HepG2 (cell line): Measurements from ENCODE around the gene DIPK1C.

Experiments
- ATF3 ChIP-seq: sonication (generic); formaldehyde crosslinking; IDR thresholded peaks from 2 replicates; pipeline ENCODE4 v1.4.0; 2020; ENCODE audit warnings: missing genetic modification reagents
- BRCA1 ChIP-seq: sonication (generic); formaldehyde crosslinking; IDR thresholded peaks from 2 replicates; pipeline ENCODE4 v1.4.0; 2020; ENCODE audit warnings: missing genetic modification reagents
- CAMTA2 ChIP-seq: sonication (generic); formaldehyde crosslinking; IDR thresholded peaks from 2 replicates; pipeline ENCODE4 v1.4.0; 2020; ENCODE audit warnings: mild to moderate bottlenecking, missing genetic modification reagents, borderline replicate concordance
- CTCF ChIP-seq: sonication (generic); formaldehyde crosslinking; IDR thresholded peaks from 2 replicates; pipeline ENCODE4 v1.5.0; 2020; ENCODE audit warnings: mild to moderate bottlenecking, missing genetic modification reagents, moderate library complexity
- ETV6 ChIP-seq: sonication (generic); formaldehyde crosslinking; conservative IDR thresholded peaks from 2 replicates; pipeline ENCODE4 v1.4.0; 2020; ENCODE audit warnings: missing genetic modification reagents
- MTA3 ChIP-seq: sonication (generic); formaldehyde crosslinking; IDR thresholded peaks from 2 replicates; pipeline ENCODE4 v1.4.0; 2020; ENCODE audit warnings: missing genetic modification reagents
- MYC ChIP-seq: sonication (generic); formaldehyde crosslinking; IDR thresholded peaks from 2 replicates; pipeline ENCODE4 v1.9.0; 2021; ENCODE audit warnings: missing genetic modification reagents, borderline replicate concordance
- RFX5 ChIP-seq: IDR thresholded peaks from 2 replicates; pipeline ENCODE4 v1.6.1; 2011; ENCODE audit warnings: low read depth, low read length, improper control_type of control experiment
- ZNF335 ChIP-seq: sonication (generic); formaldehyde crosslinking; IDR thresholded peaks from 2 replicates; pipeline ENCODE4 v1.4.0; 2020; ENCODE audit warnings: missing genetic modification reagents
- ZNF549 ChIP-seq: sonication (generic); formaldehyde crosslinking; IDR thresholded peaks from 2 replicates; pipeline ENCODE4 v1.5.0; 2020; ENCODE audit warnings: missing genetic modification reagents

- TF ChIP-seq ATF3 (CRISPR knock-in tag), result no peak
- TF ChIP-seq BRCA1, result no peak
- TF ChIP-seq RFX5, result no peak
- no peak for TF ChIP-seq ZNF549
- no peak for TF ChIP-seq CAMTA2
- TF ChIP-seq ZNF335 (CRISPR knock-in tag), result no peak
- no peak for TF ChIP-seq CTCF
- no peak for TF ChIP-seq MTA3 (CRISPR knock-in tag)
- TF ChIP-seq MYC (CRISPR knock-in tag), result no peak
- no peak for TF ChIP-seq ETV6 (CRISPR knock-in tag)
Observed at GRCh38 chr18:74389171-74389927, 67.8 kb downstream of the DIPK1C start.
